Panc1 (cell line): ENCODE data around the gene FREM1.

Experiments
- POLR2AphosphoS5 ChIP-seq: IDR thresholded peaks from 2 replicates; pipeline ENCODE4 v1.6.1; 2012; ENCODE audit warnings: mild to moderate bottlenecking, low read depth, low read length, moderate library complexity
- TF ChIP-seq, protein P1 (sequence below): fragments of 450-650 bp; IDR thresholded peaks from 2 replicates; pipeline ENCODE4 v1.5.1; 2017; ENCODE audit warnings: mild to moderate bottlenecking
- TF ChIP-seq, protein P2 (sequence below), 2 experiments: IDR thresholded peaks; 2 replicates each; pipeline ENCODE4 v1.6.1; 2011 to 2012; ENCODE audit warnings: low read depth in 2 of 2, control low read depth in 1 of 2, low read length in 1 of 2, mild to moderate bottlenecking in 1 of 2, moderate library complexity in 1 of 2; ENCODE audit not compliant: insufficient read depth in 1 of 2

DNA sequence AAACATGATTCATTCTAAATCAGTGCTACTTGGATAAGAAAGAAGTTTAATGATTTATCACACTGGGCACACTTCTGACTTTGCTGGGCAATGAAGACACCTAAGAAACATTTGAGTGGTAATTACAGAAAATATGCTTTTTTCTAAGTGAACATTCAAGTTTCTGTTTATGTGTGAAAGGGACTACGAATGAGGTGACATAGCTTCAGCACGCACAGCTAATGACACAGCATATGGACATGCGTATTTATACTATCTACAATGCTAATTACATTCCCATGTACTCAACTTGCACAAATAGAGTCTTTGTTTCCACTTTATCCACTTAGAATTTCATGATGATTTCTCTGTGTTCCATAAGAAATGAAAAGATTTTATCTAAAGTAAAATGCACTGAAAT, 40.6 kb downstream of the FREM1 start:
- TF ChIP-seq, protein P1, sequence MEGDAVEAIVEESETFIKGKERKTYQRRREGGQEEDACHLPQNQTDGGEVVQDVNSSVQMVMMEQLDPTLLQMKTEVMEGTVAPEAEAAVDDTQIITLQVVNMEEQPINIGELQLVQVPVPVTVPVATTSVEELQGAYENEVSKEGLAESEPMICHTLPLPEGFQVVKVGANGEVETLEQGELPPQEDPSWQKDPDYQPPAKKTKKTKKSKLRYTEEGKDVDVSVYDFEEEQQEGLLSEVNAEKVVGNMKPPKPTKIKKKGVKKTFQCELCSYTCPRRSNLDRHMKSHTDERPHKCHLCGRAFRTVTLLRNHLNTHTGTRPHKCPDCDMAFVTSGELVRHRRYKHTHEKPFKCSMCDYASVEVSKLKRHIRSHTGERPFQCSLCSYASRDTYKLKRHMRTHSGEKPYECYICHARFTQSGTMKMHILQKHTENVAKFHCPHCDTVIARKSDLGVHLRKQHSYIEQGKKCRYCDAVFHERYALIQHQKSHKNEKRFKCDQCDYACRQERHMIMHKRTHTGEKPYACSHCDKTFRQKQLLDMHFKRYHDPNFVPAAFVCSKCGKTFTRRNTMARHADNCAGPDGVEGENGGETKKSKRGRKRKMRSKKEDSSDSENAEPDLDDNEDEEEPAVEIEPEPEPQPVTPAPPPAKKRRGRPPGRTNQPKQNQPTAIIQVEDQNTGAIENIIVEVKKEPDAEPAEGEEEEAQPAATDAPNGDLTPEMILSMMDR, result no peak
- TF ChIP-seq, protein P2, sequence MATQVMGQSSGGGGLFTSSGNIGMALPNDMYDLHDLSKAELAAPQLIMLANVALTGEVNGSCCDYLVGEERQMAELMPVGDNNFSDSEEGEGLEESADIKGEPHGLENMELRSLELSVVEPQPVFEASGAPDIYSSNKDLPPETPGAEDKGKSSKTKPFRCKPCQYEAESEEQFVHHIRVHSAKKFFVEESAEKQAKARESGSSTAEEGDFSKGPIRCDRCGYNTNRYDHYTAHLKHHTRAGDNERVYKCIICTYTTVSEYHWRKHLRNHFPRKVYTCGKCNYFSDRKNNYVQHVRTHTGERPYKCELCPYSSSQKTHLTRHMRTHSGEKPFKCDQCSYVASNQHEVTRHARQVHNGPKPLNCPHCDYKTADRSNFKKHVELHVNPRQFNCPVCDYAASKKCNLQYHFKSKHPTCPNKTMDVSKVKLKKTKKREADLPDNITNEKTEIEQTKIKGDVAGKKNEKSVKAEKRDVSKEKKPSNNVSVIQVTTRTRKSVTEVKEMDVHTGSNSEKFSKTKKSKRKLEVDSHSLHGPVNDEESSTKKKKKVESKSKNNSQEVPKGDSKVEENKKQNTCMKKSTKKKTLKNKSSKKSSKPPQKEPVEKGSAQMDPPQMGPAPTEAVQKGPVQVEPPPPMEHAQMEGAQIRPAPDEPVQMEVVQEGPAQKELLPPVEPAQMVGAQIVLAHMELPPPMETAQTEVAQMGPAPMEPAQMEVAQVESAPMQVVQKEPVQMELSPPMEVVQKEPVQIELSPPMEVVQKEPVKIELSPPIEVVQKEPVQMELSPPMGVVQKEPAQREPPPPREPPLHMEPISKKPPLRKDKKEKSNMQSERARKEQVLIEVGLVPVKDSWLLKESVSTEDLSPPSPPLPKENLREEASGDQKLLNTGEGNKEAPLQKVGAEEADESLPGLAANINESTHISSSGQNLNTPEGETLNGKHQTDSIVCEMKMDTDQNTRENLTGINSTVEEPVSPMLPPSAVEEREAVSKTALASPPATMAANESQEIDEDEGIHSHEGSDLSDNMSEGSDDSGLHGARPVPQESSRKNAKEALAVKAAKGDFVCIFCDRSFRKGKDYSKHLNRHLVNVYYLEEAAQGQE (IDR thresholded peaks at IDR 0.05; ENCODE audit: insufficient read depth in 1 of 2, low read depth in 2 of 2, low read length in 1 of 2), result no peak
- no peak for TF ChIP-seq POLR2AphosphoS5
